ENCODE data around the gene NDUFB11. TPM values are rescaled to one million over a fixed set of nuclear protein-coding genes. Genes with fewer than 3 reads are reported as not detected.

NDUFB11 gene
- total RNA-seq, 4 donors from 2014 or later = 58.3 to 87.5 (median 76.3) TPM

DNA sequence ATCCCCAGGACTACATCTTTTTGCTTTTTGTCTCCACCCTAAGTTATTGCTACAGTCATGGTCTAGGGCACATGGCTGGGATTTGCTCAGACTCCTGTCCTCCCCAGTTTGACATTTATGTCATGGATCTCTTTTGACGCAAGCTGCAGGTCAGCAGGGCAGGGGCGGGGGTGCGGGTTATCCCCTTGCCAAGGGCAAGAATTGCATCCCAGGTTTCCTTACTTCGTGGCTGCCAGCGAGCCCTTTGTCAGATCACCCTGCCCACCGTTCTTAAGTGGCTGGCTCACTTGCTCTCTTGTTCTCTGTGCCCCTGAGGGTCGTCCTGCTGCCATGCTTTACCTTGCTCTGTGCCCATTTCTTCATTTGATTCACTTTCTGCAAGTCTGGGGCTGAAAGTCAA is 28.0 kb upstream of the NDUFB11 start:
- no peak overlapping the region for H3K4me3 ChIP-seq
- DNase-seq (ENCODE audit: extremely low spot score) = no peak
- intact Hi-C loops (cut with DNase I) = no loop called here
- H3K27ac ChIP-seq (replicated peaks in 1 of 4) = no peak overlapping the region
- TF ChIP-seq POLR2A (IDR thresholded peaks at IDR 0.05; ENCODE audit: low read depth) = no peak
- TF ChIP-seq, protein P1, sequence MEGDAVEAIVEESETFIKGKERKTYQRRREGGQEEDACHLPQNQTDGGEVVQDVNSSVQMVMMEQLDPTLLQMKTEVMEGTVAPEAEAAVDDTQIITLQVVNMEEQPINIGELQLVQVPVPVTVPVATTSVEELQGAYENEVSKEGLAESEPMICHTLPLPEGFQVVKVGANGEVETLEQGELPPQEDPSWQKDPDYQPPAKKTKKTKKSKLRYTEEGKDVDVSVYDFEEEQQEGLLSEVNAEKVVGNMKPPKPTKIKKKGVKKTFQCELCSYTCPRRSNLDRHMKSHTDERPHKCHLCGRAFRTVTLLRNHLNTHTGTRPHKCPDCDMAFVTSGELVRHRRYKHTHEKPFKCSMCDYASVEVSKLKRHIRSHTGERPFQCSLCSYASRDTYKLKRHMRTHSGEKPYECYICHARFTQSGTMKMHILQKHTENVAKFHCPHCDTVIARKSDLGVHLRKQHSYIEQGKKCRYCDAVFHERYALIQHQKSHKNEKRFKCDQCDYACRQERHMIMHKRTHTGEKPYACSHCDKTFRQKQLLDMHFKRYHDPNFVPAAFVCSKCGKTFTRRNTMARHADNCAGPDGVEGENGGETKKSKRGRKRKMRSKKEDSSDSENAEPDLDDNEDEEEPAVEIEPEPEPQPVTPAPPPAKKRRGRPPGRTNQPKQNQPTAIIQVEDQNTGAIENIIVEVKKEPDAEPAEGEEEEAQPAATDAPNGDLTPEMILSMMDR (IDR thresholded peaks at IDR 0.05) = no peak
- TF ChIP-seq POLR2AphosphoS5 (IDR thresholded peaks at IDR 0.05) = no peak
- TF ChIP-seq EP300 (IDR thresholded peaks at IDR 0.05) = no peak
- H3K36me3 ChIP-seq = peaks cover 13 to 87% (median 78%) of the 10 kb centered on the region in 4 donors
- peaks cover 6 to 13% (median 10%) of the 10 kb centered on the region in 4 donors for H3K4me1 ChIP-seq
- H3K27me3 ChIP-seq = no peaks in the 10 kb centered on the region
- 83% methylated on average over 7 of the region's 7 CpGs for WGBS
- no peaks in the 10 kb centered on the region for H3K9me3 ChIP-seq

DNA sequence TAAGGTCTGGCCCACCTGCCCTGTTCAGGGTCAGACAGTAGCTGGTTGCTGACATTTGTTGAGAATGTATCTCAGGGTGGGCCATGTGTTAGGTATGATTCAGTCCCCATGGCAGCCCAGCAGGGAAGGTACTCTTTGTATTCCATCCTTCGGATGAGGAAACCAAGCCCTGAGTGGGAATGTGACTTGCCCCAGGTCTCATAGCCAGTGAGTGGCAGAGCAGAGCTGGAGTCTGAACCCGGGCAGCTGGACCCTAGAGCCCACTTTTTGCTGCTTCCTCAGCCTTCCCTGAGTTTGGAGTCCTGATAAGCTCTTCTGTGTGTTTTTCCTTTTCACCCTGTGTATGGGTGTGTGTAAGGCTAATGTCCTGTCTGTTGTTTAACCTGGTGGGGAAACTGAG is 27.5 kb upstream of the NDUFB11 start:
- WGBS = 81% methylated on average over 2 of the region's 2 CpGs
- Histone ChIP-seq H3K9me3 (no peaks in the 10 kb centered on the region), H3K36me3 (peaks cover 13 to 81% (median 73%) of the 10 kb centered on the region in 4 donors), H3K27me3 (no peaks in the 10 kb centered on the region), H3K4me3 (no peak overlapping the region), H3K4me1 (peaks cover 6 to 13% (median 10%) of the 10 kb centered on the region in 4 donors), H3K27ac (replicated peaks in 1 of 4) (no peak overlapping the region)
- intact Hi-C loops (cut with DNase I) = no loop called here
- no peak for DNase-seq (ENCODE audit: extremely low spot score)
- TF ChIP-seq POLR2A (IDR thresholded peaks at IDR 0.05; ENCODE audit: low read depth) (no peak), EP300 (IDR thresholded peaks at IDR 0.05) (no peak), POLR2AphosphoS5 (IDR thresholded peaks at IDR 0.05) (no peak)
- TF ChIP-seq, protein P1 (IDR thresholded peaks at IDR 0.05) = no peak

DNA sequence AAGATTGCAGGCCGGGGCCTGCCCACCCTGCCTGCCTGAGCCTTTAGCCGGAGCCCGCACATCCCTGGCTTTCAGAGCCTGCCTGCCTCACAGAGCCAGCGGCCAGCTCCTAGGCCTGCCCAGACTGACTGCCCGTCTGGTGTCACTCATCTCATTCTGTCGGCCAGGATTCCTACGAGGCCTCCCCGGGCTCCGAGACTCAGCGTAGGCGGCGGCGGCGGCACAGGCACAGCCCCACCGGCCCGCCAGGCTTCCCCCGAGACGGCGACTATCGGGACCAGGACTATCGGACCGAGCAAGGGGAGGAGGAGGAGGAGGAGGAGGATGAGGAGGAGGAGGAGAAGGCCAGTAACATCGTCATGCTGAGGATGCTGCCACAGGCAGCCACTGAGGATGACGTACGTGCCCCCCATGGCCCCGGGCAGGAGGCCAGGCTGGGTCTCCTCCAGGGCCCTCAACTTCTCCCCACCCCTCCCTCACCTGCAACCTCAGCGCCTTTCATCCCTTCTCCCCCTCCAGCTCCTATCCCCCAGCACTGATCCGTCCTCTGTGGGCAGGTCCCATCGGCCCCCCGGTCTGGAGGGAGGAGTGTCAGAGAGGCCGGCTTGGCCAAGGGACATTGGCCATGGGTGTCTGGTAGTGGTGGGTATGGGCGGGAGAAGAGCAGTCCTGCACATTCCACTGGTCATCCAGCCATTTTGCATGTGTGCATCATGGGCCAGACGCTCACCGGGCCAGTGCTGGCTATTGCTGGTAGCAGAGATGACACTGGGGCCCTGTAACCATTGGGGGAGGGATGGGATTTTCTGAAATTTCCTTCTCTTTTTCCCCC is 26.6 kb upstream of the NDUFB11 start:
- WGBS = 84% methylated on average over 26 of the region's 34 CpGs
- Histone ChIP-seq H3K27ac (replicated peaks in 1 of 4) (no peak overlapping the region), H3K36me3 (peaks cover 9 to 72% (median 65%) of the 10 kb centered on the region in 4 donors), H3K9me3 (no peaks in the 10 kb centered on the region), H3K27me3 (no peaks in the 10 kb centered on the region), H3K4me1 (peaks cover 6 to 13% (median 10%) of the 10 kb centered on the region in 4 donors), H3K4me3 (no peak overlapping the region)
- DNase-seq (ENCODE audit: extremely low spot score) = no peak
- no peak for TF ChIP-seq POLR2AphosphoS5 (IDR thresholded peaks at IDR 0.05)
- no peak for TF ChIP-seq EP300 (IDR thresholded peaks at IDR 0.05)
- TF ChIP-seq, protein P1 (IDR thresholded peaks at IDR 0.05) = no peak
- no peak for TF ChIP-seq POLR2A (IDR thresholded peaks at IDR 0.05; ENCODE audit: low read depth)
- intact Hi-C loops (cut with DNase I) = no loop called here

DNA sequence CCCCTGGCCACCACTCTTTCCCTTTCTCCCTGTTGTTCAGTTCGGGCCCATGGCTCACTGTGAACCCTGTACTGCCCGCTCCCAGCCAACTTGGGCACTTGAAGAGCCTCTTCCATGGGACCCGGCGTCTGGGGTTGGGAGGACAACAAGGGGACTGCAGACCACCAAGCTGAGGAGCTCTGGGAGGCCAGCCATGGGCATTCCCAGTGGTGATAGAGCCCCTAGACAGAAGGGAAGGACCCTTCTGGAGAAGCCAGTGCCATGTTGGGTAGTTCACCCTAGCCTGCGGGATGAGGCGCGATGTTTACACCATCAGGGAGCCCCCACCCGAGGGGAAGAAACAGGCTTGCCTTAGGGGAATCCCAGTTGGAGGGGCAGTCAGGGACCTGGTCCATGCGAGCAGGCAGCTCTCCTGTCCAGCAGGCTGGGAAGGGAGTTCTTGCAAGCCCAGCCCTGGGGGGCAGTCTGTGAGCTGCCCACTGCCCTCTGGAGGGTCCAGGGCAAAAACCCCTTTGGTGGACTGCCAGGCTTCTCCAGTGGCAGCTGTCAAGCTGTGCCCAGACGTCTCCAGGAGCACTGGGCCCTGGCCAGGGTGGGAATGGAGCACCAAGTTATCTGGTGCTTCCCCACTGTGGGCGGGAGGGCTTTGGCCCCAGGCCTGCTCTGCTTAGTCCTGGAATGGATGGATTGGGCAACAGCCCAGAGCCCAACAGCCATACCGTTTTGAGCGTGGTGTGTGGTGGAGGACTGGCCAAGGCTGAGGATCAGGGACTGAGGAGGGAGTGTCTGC is 25.4 kb upstream of the NDUFB11 start:
- no peak for DNase-seq (ENCODE audit: extremely low spot score)
- peaks cover 9 to 61% (median 53%) of the 10 kb centered on the region in 4 donors for H3K36me3 ChIP-seq
- intact Hi-C loops (cut with DNase I) = no loop called here

More for the DNA sequence above, 25.4 kb upstream of the NDUFB11 start:
- 64% methylated on average over 10 of the region's 13 CpGs for WGBS
- TF ChIP-seq, protein P1 (IDR thresholded peaks at IDR 0.05) = no peak
- TF ChIP-seq EP300 (IDR thresholded peaks at IDR 0.05) (no peak), POLR2AphosphoS5 (IDR thresholded peaks at IDR 0.05) (no peak), POLR2A (IDR thresholded peaks at IDR 0.05; ENCODE audit: low read depth) (no peak)
- Histone ChIP-seq H3K4me1 (peaks cover 6 to 13% (median 10%) of the 10 kb centered on the region in 4 donors), H3K9me3 (no peaks in the 10 kb centered on the region), H3K27ac (replicated peaks in 1 of 4) (no peak overlapping the region), H3K27me3 (no peaks in the 10 kb centered on the region), H3K4me3 (no peak overlapping the region)
